Adrenal gland (tissue), 5 donors: ENCODE measurements around the gene BEX1.

Experiments used
- CTCF ChIP-seq, 6 experiments: fragments of 450-650 bp in 4 of 6; fragments of 200-600 bp in 2 of 6; sonication (generic) in 1 of 6; IDR thresholded peaks; 1 replicate in 5 of 6; 2 replicates in 1 of 6; pipeline versions ENCODE4 v1.5.1 to v1.8.0; 2016 to 2021; ENCODE audit warnings: antibody characterized with exemption in 6 of 6, mild to moderate bottlenecking in 2 of 6, moderate library complexity in 1 of 6
- POLR2A ChIP-seq, 2 donors: fragments of 450-650 bp; IDR thresholded peaks; one replicate each; pipeline ENCODE4 v1.6.1; 2017; ENCODE audit warnings: antibody characterized with exemption in 2 of 2, mild to moderate bottlenecking in 2 of 2, moderate library complexity in 1 of 2
- donor health status: DM: no; HTN: no; CAD: no.

- TF ChIP-seq CTCF (IDR thresholded peaks at IDR 0.05) (no peak), POLR2A (IDR thresholded peaks at IDR 0.05) (no peak)
Observed at GRCh38 chrX:103081051-103081450, 17.1 kb upstream of the BEX1 start.
